HCT116 (cell line): ENCODE data around the gene INIP. TPM values are rescaled to one million over a fixed set of nuclear protein-coding genes. Genes with fewer than 3 reads are reported as not detected.

Experiments
- ATAC-seq: fragments of 200-7000 bp; cut with Tn5 transposase; 2 replicates; pipeline ENCODE4 v1.9.1; 2020; ENCODE audit warnings: mild to moderate bottlenecking, moderate library complexity
- BruUV-seq: library from RNA; stranded (reverse); fragments of 400-500 nt; replicated peaks from 2 replicates; lab custom pipeline; 2021; lab: Mats Ljungman, UMichigan
- CTCF ChIA-PET: fragments of 300-600 bp; sonication (Branson Sonifier 250); formaldehyde crosslinking; loops from one replicate; lab custom pipeline; 2021; ENCODE audit warnings: antibody characterized with exemption; lab: Charles Lee
- POLR2A ChIA-PET: fragments of 300-600, 350-600 bp; sonication (Branson Sonifier 250); formaldehyde crosslinking; loops from one replicate; lab custom pipeline; 2021; ENCODE audit warnings: antibody characterized with exemption; lab: Charles Lee
- RAD21 ChIA-PET, 2 experiments: fragments of 300-600 bp; sonication (Branson Sonifier 250); formaldehyde crosslinking; loops; one replicate each; lab custom pipeline; 2023; ENCODE audit warnings: low total read pairs in 2 of 2; ENCODE audit not compliant: uncharacterized antibody in 2 of 2, unreplicated experiment in 2 of 2, low non-redundant PET in 1 of 2; lab: Charles Lee
- DNase-seq: peaks from one replicate; pipeline ENCODE4 v3.0.0-alpha.2; 2010; ENCODE audit warnings: low read depth, low spot score
- H2AFZ ChIP-seq: fragments of 200-600 bp; shearing (Covaris generic), sonication (generic); 2 replicates; pipeline ENCODE4 v1.6.1; 2017; ENCODE audit warnings: low read depth, mixed run types, mixed read lengths, antibody characterized with exemption, low read length; ENCODE audit not compliant: poor library complexity, severe bottlenecking
- H3K27ac ChIP-seq: 2 replicates; pipeline ENCODE4 v1.5.1; 2012; ENCODE audit warnings: low read depth, low read length
- H3K27me3 ChIP-seq: fragments of 200-600 bp; sonication (generic); 2 replicates; pipeline ENCODE4 v1.6.1; 2016; ENCODE audit warnings: mixed run types, low read length, mixed read lengths; ENCODE audit not compliant: insufficient read depth
- H3K36me3 ChIP-seq, 2 experiments: fragments of 200-500 bp in 1 of 2; fragments of 200-600 bp in 1 of 2; sonication (Bioruptor generic) in 1 of 2; sonication (generic) in 1 of 2; 2 replicates each; pipeline versions ENCODE4 v1.5.1 to v1.6.1; 2014 to 2016; ENCODE audit warnings: low read length in 2 of 2, inconsistent platforms in 1 of 2, mixed read lengths in 1 of 2, mixed run types in 1 of 2; ENCODE audit not compliant: insufficient read depth in 2 of 2, control insufficient read depth in 1 of 2
- H3K4me1 ChIP-seq, 2 experiments: fragments of 200-600 bp in 1 of 2; sonication (generic) in 1 of 2; 2 replicates each; pipeline versions ENCODE4 v1.5.1 to v1.6.1; 2012 to 2017; ENCODE audit warnings: low read length in 2 of 2, inconsistent platforms in 1 of 2, mild to moderate bottlenecking in 1 of 2, mixed read lengths in 1 of 2, mixed run types in 1 of 2, moderate library complexity in 1 of 2; ENCODE audit not compliant: insufficient read depth in 2 of 2, control insufficient read depth in 1 of 2
- H3K4me2 ChIP-seq: fragments of 200-600 bp; sonication (generic); 2 replicates; pipeline ENCODE4 v1.6.1; 2017; ENCODE audit warnings: mixed run types, low read length, mixed read lengths
- H3K4me3 ChIP-seq, 2 experiments: fragments of 200-600 bp in 1 of 2; sonication (generic) in 1 of 2; replicated peaks in 1 of 2; 2 replicates each; pipeline ENCODE4 v1.5.1; 2011 to 2016; ENCODE audit warnings: low read length in 2 of 2, control low read depth in 1 of 2, low read depth in 1 of 2, mild to moderate bottlenecking in 1 of 2, mixed read lengths in 1 of 2, mixed run types in 1 of 2
- H3K79me2 ChIP-seq: fragments of 200-600 bp; sonication (generic); 2 replicates; pipeline ENCODE4 v1.6.1; 2017; ENCODE audit warnings: mild to moderate bottlenecking, mixed run types, low read length, moderate library complexity, mixed read lengths; ENCODE audit not compliant: insufficient read depth
- H3K9ac ChIP-seq: fragments of 200-600 bp; sonication (generic); 2 replicates; pipeline ENCODE4 v1.6.1; 2016; ENCODE audit warnings: low read length, mixed read lengths
- H3K9me2 ChIP-seq: fragments of 200-600 bp; sonication (generic), shearing (Covaris generic); 2 replicates; pipeline ENCODE4 v1.6.1; 2017; ENCODE audit warnings: mixed run types, mild to moderate bottlenecking, moderate library complexity; ENCODE audit not compliant: insufficient read depth
- H3K9me3 ChIP-seq, 2 experiments: fragments of 200-500 bp in 1 of 2; fragments of 200-600 bp in 1 of 2; sonication (Bioruptor generic) in 1 of 2; sonication (generic) in 1 of 2; 2 replicates each; pipeline ENCODE4 v1.6.1; 2014 to 2017; ENCODE audit warnings: low read length in 2 of 2, mixed read lengths in 2 of 2, inconsistent platforms in 1 of 2, low read depth in 1 of 2, mild to moderate bottlenecking in 1 of 2, mixed run types in 1 of 2, moderate library complexity in 1 of 2; ENCODE audit not compliant: control insufficient read depth in 1 of 2, insufficient read depth in 1 of 2
- H4K20me1 ChIP-seq: fragments of 200-600 bp; sonication (generic), shearing (Covaris generic); 2 replicates; pipeline ENCODE4 v1.6.1; 2017; ENCODE audit warnings: mixed run types, mild to moderate bottlenecking, moderate library complexity; ENCODE audit not compliant: insufficient read depth
- ATF3 ChIP-seq: IDR thresholded peaks from 2 replicates; pipeline ENCODE4 v1.6.1; 2012
- CEBPB ChIP-seq: IDR thresholded peaks from 2 replicates; pipeline ENCODE4 v1.6.1; 2012; ENCODE audit warnings: low read depth
- EGR1 ChIP-seq: IDR thresholded peaks from 2 replicates; pipeline ENCODE4 v1.6.1; 2012; ENCODE audit warnings: low read depth
- ELF1 ChIP-seq: IDR thresholded peaks from 2 replicates; pipeline ENCODE4 v1.6.1; 2012; ENCODE audit warnings: low read depth, borderline replicate concordance
- EZH2 ChIP-seq: fragments of 200-600 bp; sonication (generic); IDR thresholded peaks from 2 replicates; pipeline ENCODE4 v1.6.1; 2017; ENCODE audit warnings: antibody characterized with exemption, mixed run types
- JUND ChIP-seq: IDR thresholded peaks from 2 replicates; pipeline ENCODE4 v1.6.1; 2012
- MAX ChIP-seq: IDR thresholded peaks from 2 replicates; pipeline ENCODE4 v1.6.1; 2012
- POLR2A ChIP-seq: IDR thresholded peaks from 2 replicates; pipeline ENCODE4 v1.7.0; 2011; ENCODE audit warnings: borderline replicate concordance; ENCODE audit not compliant: insufficient read depth, insufficient read length; ENCODE audit errors: extremely low read depth
- POLR2AphosphoS5 ChIP-seq: IDR thresholded peaks from 2 replicates; pipeline ENCODE4 v1.6.1; 2011; ENCODE audit warnings: mild to moderate bottlenecking, low read depth, low read length, moderate library complexity
- RAD21 ChIP-seq: IDR thresholded peaks from 2 replicates; pipeline ENCODE4 v1.6.1; 2012; ENCODE audit warnings: low read depth, mild to moderate bottlenecking
- SP1 ChIP-seq: IDR thresholded peaks from 2 replicates; pipeline ENCODE4 v1.6.1; 2012; ENCODE audit warnings: low read depth
- SRF ChIP-seq: IDR thresholded peaks from 2 replicates; pipeline ENCODE4 v1.6.1; 2012; ENCODE audit warnings: low read depth
- TCF7L2 ChIP-seq: IDR thresholded peaks from 2 replicates; pipeline ENCODE4 v1.7.0; 2011; ENCODE audit warnings: borderline replicate concordance, inconsistent platforms; ENCODE audit not compliant: insufficient read depth, insufficient read length; ENCODE audit errors: extremely low read depth
- YY1 ChIP-seq: IDR thresholded peaks from 2 replicates; pipeline ENCODE4 v1.6.1; 2011; ENCODE audit warnings: low read length, low read depth, moderate library complexity, mild to moderate bottlenecking; ENCODE audit not compliant: insufficient replicate concordance; ENCODE audit errors: extremely low read depth
- ZBTB33 ChIP-seq: IDR thresholded peaks from 2 replicates; pipeline ENCODE4 v1.6.1; 2011; ENCODE audit warnings: mild to moderate bottlenecking, low read length, moderate library complexity; ENCODE audit not compliant: insufficient replicate concordance; ENCODE audit errors: extremely low read depth
- ZFX ChIP-seq: fragments of 450-650 bp; IDR thresholded peaks from 2 replicates; pipeline ENCODE4 v1.6.1; 2017
- ZNF274 ChIP-seq: fragments of 200-500 bp; sonication (Bioruptor generic); IDR thresholded peaks from 2 replicates; pipeline ENCODE4 v1.6.1; 2014; ENCODE audit warnings: mild to moderate bottlenecking, low read depth, low read length, inconsistent platforms
- intact Hi-C: fragments of 100-400 bp; cut with micrococcal nuclease; formaldehyde crosslinking; loops from 2 replicates; pipeline ENCODE4 v1.10.0; 2022
- total RNA-seq: library from RNA; stranded (reverse); gene quantifications from one replicate; pipeline ENCODE4 v1.2.1, GENCODE V29; 2021; ENCODE audit not compliant: unreplicated experiment

Gene INIP
- total RNA-seq, 1 experiment from 2014 or later = 28.9 TPM

GRCh38 chr9:112712678-112713077 is 5.2 kb downstream of the INIP start:
- Histone ChIP-seq H3K4me2 (no peak overlapping the region), H3K4me3 (no peak overlapping the region), H3K36me3 (peaks cover 0 to 3% of the 10 kb centered on the region in 2 experiments; a peak in 1 of 4 replicates), H3K9ac (no peak overlapping the region), H3K27me3 (no peaks in the 10 kb centered on the region)
- POLR2A ChIA-PET = no interaction called here
- DNase-seq (no peak), ATAC-seq (no peak)
- no TSS peak for BruUV-seq
- TF ChIP-seq YY1 (no peak), POLR2A (no peak), ZFX (no peak), POLR2AphosphoS5 (no peak), JUND (no peak), SRF (no peak), TCF7L2 (no peak), MAX (no peak), SP1 (no peak), ZNF274 (no peak), RAD21 (no peak), ZBTB33 (no peak), CEBPB (no peak), ELF1 (no peak), EGR1 (no peak), ATF3 (no peak), EZH2 (no peak)
- TF ChIP-seq, all 23 proteins: peak for 0
- Histone ChIP-seq H4K20me1 (0 out of 2 replicates have a peak, but pooled peaks cover under 1% of the 10 kb centered on the region), H3K9me3 (no peaks in the 10 kb centered on the region), H3K79me2 (peaks cover 47% of the 10 kb centered on the region), H3K27ac (no peak overlapping the region), H3K9me2 (no peaks in the 10 kb centered on the region), H3K4me1 (peaks cover 0 to 4% of the 10 kb centered on the region in 2 experiments; a peak in 1 of 4 replicates), H2AFZ (no peak overlapping the region)
- intact Hi-C loops = loop anchor here (10.0 kb wide), 2 partner anchors 82 to 228 kb away; partner anchors contain the start of gene KIAA1958
- RAD21 ChIA-PET = no interaction called here
- CTCF ChIA-PET = interaction anchor here (1.4 kb wide), 1 partner anchor 269 kb away, joined by 3 read pairs; no protein-coding TSS in a partner anchor
